Raji (cell line): Measurements from ENCODE around the gene TPCN1.

Experiments
- POLR2A ChIP-seq: IDR thresholded peaks from 2 replicates; pipeline ENCODE4 v1.6.1; 2011; ENCODE audit warnings: low read depth, low read length, control low read depth; ENCODE audit not compliant: insufficient read depth

Gene TPCN1

DNA sequence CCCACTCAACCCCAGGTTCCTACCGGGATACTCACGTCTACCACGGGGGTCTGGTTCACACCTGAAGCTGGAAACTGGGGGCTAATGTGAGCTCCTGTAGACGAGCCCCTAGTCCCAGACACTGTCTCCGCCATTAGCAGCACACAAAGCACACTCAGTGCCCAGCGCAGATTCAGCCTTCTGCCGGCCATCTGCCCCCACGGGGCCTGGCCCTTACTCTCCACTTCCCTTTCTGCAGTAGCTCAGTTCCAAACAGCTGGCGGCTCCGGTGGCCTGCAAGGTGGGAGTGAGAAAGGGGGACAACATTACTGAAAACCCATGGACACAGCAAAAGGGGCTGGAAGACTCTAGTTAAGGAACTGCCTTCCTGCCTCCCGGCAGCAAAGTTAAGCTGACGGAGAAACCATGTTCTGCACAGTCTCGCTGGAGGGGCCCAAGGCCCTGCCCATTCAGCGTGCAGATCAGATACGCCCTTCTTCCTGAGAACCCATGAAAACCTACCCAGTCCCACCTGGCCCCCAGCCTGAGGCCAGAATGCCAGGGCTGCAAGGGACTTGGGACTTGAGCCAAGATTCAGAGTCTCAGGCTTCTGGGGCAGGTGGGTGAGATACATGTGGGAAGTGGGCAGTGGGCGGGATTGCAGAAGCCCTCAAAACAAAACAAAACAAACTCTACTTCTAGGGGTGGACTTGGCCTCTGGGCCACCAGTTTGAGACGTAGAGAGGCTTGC lies 111.6 kb downstream of the TPCN1 start:
- TF ChIP-seq POLR2A, result no peak

DNA sequence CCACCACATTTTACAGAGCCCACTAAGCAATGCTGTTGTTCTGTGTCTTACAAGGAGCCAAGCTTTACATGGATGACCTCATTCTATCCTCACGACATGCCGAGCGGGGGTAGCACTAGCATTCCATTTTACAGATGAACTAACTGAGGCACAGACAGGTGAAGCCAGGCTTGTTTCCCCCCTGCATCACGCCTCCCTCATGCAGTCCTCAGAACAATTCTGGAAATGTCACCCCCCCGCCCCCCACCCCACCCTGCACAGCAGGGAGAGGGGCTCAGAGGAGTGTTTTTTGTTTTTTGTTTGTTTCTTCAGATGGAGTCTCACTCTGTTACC lies 112.1 kb downstream of the TPCN1 start:
- no peak for TF ChIP-seq POLR2A

DNA sequence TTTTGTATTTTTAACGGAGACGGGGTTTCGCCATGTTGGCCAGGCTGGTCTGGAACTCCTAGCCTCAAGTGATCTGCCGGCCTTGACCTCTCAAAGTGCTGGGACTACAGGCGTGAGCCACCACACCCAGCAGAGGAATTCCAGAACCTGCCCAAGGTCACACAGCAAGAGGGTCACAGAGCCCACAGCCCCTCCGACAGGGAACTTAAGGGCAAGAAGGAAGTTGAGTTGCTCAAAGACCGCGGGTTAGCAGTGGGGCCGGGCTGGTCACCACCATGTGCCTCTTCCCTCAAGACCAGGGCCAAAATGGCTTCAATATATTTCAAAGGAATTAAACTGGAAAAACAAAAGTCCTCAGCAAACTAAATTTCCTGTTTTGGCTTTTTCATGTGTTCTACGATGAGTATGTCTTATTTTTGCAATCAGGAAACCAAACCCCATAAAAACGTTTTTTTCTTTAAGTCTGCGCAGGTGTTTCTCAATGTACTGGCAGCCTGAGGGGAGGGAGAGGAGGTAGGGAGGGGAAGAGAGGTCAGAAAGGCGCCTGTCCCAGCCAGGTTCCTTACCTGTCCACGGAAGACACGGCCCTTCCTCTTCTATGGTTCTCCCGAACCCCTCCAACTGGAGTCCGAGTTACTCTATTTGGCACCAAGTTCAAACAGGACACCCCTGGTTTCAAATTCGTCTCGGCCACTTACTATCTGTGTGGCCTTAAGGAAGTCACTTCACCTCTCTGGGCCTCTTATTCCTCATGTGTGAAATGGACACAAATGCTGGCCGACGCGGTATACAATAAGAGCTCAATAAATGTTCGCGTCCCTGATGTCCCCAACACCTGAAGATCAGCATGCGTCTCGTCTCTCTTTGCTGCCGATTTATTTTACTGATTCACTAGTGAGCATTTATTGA lies 112.9 kb downstream of the TPCN1 start:
- no peak for TF ChIP-seq POLR2A

DNA sequence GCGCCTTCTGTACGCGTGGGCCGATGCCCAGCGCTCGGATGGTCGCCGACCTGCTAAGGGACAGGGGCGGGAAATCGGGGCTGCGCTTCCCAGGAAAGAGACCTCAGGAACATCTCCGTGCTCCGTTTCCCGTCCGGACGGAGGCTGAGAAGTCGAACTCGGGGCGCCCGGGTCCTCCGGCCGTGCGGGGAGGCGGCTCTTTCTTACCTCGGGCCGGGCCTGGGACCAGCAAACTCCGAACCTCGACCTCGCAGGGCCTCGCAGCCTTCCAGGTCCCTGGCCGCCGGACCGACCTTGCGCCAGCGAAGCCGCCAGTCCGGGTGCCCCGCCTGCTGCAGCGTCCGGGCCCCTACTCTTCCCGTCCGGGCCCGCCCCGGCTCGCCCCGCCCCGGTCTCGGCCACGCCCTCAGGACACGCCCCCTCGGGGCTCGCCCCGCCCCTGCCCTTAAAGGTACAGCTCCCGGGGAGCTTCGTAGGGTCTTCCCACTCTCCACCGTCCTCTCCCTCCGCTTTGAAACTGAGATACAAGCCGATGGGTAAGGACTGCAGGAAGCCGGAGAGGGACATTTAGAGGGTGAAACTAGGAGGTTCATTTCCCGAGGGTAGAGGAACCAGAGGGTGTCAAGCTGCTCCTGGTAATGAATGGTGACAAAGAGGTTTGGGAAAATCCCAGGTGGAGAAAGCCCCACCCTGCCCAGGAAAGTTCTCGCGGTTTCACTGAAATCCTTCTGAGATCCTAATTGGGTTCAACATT lies 113.7 kb downstream of the TPCN1 start, which contains the start of gene SLC8B1:
Gene SLC8B1, minus strand, starts transcription at position 324 of the 754 bp plus-strand sequence. CDS start 2,231 bp downstream, outside the sequence.
- TF ChIP-seq POLR2A, result peak; percentile 54

DNA sequence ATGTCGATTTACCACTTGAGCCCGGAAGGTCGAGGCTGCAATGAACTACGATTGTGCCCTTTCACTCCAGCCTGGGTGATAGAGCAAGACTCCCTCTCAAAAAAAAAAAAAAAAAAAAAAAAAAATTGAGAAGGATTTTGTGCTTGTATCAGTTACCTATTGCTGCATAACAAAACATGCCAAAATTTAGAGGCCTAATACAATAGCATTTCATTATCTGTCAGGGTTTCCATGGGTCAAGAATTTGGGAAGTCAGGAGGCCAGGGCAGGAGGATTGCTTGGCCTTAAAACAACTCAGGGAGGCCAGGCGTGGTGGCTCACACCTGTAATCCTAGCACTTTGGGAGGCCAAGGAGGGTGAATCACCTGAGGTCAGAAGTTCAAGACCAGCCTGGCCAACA lies 118.3 kb downstream of the TPCN1 start:
- no peak for TF ChIP-seq POLR2A

DNA sequence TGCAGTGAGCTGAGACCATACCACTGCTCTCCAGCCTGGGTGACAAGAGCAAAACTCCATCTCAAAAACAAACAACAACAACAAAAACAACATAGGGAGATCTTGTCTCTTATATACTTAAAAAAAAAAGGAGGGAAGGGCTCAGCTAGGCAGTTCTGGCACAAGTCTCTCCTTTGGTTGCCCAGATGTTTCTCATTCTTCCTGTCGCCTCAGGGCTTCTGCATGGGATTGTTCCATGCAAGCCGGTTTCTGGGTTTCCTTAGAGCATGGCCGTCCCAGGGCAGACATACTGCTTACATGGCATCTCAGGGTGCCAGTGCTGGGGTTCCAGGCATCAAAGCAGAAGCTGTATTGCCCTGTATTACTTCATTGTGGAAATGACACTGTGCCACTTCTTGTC lies 118.8 kb downstream of the TPCN1 start:
- no peak for TF ChIP-seq POLR2A

DNA sequence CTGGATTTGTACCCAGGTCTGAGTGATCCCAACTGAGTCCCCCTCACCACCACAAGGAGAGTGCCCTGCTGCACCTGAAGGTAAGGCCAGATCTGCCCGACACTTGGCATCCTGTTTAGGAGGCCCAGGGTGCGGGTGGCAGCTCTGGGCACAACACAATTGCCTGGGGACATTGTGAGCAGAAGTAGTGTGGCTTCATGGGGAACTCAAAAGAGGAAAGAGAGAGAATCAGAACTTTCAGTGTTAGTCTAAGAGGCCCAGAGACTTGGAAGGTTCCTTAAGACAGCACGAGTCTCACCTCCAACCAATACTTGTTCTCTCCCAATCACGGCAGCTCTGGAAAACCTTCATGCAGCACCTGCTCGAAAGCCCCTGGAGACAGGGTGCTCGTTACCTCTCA lies 120.3 kb downstream of the TPCN1 start:
- TF ChIP-seq POLR2A, result no peak

DNA sequence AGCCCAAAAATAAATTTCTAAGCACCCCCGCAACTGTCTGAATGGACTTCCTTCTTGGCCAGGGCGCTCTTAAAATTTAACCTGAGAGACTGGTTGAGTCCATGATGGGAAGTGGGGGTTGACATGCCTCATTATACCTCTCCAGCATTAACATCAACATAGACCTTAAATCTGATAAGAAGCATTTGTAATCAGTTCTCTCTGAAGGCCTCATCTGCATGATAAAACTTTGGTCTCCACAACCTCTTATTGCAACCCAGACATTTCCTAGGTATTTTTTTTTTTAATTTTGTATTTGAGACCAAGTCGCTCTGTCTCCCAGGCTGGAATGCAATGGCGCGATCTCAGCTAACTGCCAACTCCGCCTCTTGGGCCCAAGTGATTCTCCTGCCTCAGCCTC lies 124.1 kb downstream of the TPCN1 start:
- TF ChIP-seq POLR2A, result no peak

DNA sequence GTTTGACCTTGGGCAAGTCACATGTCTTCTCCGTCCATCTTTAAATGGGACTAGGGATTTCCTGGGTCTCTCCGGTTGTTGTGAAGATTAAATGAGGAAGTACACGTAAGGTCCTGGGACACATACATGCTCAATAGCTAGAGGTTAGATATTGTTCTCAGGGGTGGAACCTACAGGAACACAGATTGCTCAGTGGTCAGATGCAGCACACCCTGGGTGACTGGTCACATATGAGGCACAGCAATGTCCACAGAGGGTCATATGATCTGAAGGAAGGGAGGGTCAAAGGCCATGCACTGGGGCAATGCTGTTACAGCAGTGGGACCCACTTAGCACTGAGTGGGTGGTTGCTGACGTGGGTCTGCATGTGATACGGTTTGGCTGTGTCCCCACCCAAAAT lies 125.1 kb downstream of the TPCN1 start:
- TF ChIP-seq POLR2A, result no peak

DNA sequence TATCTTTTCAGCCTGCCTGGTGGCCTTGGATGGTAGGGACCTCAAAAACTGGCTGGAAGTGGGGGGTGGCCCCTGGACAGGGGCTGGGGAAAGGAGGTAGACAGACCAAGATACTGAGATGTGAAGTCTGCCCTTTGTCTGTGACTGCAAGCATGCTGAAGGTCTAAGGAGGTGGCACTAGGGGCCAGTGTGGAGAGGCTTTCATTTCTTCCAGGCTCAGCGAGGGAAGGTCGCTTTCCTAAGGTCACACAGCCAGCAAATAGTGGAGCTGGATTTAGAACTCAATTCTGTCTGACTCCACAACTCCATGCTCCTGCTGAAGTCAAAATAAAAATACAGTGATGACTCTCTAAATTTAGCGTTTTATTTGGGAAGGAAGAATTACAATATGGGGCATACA lies 125.8 kb downstream of the TPCN1 start:
- no peak for TF ChIP-seq POLR2A

DNA sequence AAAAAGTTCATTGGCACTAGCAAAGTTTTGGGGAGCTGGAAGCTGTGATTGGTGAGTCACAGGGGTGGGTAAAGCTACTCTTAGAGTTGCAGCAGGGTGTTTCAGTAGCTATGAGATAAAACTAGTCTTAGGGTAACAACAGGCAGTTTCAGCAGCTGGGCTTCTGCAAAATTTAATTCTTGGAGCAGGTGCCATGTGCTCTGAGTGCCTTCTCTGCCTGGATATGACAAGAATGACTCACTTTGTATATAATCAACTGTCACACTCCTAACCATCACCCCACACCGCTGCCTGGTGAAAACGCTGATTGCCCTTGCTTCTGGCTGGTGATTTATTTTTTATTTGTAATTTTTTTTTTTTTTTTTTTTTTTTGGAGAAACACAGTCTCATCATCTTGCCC lies 126.6 kb downstream of the TPCN1 start:
- TF ChIP-seq POLR2A, result no peak
